Esophagus muscularis mucosa (tissue), 3 donors: ENCODE measurements around the gene PEX7.

ENCODE experiments used
- POLR2A ChIP-seq: fragments of 450-650 bp; IDR thresholded peaks from one replicate; pipeline ENCODE4 v1.6.1; 2017; ENCODE audit warnings: antibody characterized with exemption, moderate library complexity, mild to moderate bottlenecking, low read depth
- TF ChIP-seq, protein P1 (sequence below), 3 experiments: fragments of 200-600 bp in 2 of 3; fragments of 450-650 bp in 1 of 3; sonication (generic) in 2 of 3; IDR thresholded peaks; one replicate each; pipeline ENCODE4 v1.5.1; 2017 to 2019; ENCODE audit warnings: antibody characterized with exemption in 3 of 3, mild to moderate bottlenecking in 2 of 3, moderate library complexity in 1 of 3

DNA sequence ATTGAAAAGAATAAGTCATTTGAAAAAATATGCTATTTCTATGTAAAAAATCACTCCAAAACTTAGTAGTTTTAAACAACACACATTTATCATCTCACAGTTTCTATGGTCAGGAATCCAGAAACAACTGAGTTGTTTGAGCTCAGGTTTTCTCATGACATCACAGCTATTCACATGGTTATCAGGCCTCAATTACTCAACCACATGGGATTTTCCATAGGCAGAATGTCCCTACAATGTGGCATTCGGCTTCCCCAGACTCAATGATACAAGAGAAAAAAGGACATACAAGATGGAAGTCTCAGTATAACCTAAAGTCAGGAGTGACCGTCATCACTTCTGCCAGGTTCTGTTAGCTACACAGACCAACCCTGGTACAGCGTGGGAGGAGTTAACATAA is 96.3 kb downstream of the PEX7 start:
- TF ChIP-seq POLR2A: no peak
- TF ChIP-seq, protein P1, sequence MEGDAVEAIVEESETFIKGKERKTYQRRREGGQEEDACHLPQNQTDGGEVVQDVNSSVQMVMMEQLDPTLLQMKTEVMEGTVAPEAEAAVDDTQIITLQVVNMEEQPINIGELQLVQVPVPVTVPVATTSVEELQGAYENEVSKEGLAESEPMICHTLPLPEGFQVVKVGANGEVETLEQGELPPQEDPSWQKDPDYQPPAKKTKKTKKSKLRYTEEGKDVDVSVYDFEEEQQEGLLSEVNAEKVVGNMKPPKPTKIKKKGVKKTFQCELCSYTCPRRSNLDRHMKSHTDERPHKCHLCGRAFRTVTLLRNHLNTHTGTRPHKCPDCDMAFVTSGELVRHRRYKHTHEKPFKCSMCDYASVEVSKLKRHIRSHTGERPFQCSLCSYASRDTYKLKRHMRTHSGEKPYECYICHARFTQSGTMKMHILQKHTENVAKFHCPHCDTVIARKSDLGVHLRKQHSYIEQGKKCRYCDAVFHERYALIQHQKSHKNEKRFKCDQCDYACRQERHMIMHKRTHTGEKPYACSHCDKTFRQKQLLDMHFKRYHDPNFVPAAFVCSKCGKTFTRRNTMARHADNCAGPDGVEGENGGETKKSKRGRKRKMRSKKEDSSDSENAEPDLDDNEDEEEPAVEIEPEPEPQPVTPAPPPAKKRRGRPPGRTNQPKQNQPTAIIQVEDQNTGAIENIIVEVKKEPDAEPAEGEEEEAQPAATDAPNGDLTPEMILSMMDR (IDR thresholded peaks at IDR 0.05): no peak
